Measurements from ENCODE around the gene MYO1D. TPM values are rescaled to one million over a fixed set of nuclear protein-coding genes. Genes with fewer than 3 reads are reported as not detected.
A peak's percentile ranks its signal among the peaks of the same experiment; 100 is the strongest.

The MYO1D gene
- total and polyA plus RNA-seq, 8 donors = 22.0 to 92.8 (median 27.4) TPM

DNA sequence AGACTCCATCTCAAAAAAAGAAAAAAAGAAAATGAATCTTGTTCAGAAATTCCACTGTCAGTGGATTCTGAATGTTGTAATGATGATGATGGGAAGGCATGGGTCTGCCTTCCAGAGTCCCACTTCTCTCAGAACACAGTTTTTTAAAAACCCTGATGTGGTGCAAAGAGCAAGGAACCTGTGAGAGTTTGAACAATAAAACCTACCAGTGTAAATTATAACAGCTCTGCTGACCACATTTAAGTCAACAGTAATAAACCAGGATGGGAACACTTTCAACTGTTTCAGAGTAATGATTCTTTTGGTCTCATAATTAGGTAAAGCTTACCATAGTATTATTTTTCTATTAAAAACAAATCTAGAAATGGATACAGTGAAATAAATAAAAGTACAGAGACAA is 99.0 kb downstream of the MYO1D start:
- no peaks in the 10 kb centered on the region for H3K27me3 ChIP-seq
- no peaks in the 10 kb centered on the region for H3K4me1 ChIP-seq
- no peak overlapping the region for H3K4me3 ChIP-seq
- H3K36me3 ChIP-seq = no peaks in the 10 kb centered on the region
- no peak overlapping the region for H3K27ac ChIP-seq
- no peak for ATAC-seq
- H3K9me3 ChIP-seq = no peaks in the 10 kb centered on the region
- TF ChIP-seq, protein P1, sequence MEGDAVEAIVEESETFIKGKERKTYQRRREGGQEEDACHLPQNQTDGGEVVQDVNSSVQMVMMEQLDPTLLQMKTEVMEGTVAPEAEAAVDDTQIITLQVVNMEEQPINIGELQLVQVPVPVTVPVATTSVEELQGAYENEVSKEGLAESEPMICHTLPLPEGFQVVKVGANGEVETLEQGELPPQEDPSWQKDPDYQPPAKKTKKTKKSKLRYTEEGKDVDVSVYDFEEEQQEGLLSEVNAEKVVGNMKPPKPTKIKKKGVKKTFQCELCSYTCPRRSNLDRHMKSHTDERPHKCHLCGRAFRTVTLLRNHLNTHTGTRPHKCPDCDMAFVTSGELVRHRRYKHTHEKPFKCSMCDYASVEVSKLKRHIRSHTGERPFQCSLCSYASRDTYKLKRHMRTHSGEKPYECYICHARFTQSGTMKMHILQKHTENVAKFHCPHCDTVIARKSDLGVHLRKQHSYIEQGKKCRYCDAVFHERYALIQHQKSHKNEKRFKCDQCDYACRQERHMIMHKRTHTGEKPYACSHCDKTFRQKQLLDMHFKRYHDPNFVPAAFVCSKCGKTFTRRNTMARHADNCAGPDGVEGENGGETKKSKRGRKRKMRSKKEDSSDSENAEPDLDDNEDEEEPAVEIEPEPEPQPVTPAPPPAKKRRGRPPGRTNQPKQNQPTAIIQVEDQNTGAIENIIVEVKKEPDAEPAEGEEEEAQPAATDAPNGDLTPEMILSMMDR (IDR thresholded peaks at IDR 0.05) = no peak
- no peak for DNase-seq
- intact Hi-C loops (cut with DNase I) = no loop called here

DNA sequence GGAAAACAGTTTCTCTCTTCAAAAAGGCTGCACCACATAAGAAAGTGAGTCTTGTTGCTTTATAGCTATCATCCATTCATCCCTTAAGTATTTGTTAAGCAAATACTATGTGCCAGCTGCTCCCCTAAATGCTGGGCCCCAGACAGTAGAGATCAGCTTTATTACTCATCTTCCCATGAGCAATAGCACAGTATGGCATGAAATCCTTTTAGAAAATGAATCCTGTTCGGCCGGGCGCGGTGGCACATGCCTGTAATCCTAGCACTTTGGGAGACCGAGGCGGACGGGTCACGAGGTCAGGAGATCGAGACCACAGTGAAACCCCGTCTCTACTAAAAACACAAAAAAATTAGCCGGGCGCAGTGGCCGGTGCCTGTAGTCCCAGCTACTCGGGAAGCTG is 99.5 kb downstream of the MYO1D start:
- TF ChIP-seq, protein P1 (IDR thresholded peaks at IDR 0.05) = no peak
- Histone ChIP-seq H3K9me3 (no peaks in the 10 kb centered on the region), H3K4me3 (no peak overlapping the region), H3K36me3 (no peaks in the 10 kb centered on the region), H3K27ac (no peak overlapping the region), H3K27me3 (no peaks in the 10 kb centered on the region), H3K4me1 (no peaks in the 10 kb centered on the region)
- intact Hi-C loops (cut with DNase I) = no loop called here
- no peak for ATAC-seq
- DNase-seq = peak in 1 of 4 donors; percentile 80

DNA sequence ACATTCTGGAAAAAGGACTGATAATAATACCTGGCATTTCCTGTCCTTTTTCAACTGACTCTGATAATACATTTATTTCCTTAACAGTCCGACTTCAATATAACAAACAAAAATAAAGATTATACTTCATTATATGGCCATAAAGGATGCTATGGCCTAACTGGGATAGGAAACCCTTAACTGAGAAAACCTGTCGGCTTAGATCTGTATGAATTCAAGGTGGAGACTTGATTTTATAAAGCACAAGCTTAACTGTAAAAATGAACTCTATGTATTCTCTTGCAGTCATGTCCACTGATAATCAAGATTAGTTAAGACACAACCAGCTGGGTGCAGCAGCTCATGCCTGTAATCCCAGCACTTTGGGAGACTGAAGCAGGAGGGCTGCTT is 102.2 kb downstream of the MYO1D start:
- no peaks in the 10 kb centered on the region for H3K36me3 ChIP-seq
- no peaks in the 10 kb centered on the region for H3K4me1 ChIP-seq
- TF ChIP-seq, protein P1 (IDR thresholded peaks at IDR 0.05) = no peak
- H3K27ac ChIP-seq = no peak overlapping the region
- DNase-seq = no peak
- no peaks in the 10 kb centered on the region for H3K27me3 ChIP-seq
- no peaks in the 10 kb centered on the region for H3K9me3 ChIP-seq
- intact Hi-C loops (cut with DNase I) = no loop called here
- ATAC-seq = no peak
- H3K4me3 ChIP-seq = no peak overlapping the region

DNA sequence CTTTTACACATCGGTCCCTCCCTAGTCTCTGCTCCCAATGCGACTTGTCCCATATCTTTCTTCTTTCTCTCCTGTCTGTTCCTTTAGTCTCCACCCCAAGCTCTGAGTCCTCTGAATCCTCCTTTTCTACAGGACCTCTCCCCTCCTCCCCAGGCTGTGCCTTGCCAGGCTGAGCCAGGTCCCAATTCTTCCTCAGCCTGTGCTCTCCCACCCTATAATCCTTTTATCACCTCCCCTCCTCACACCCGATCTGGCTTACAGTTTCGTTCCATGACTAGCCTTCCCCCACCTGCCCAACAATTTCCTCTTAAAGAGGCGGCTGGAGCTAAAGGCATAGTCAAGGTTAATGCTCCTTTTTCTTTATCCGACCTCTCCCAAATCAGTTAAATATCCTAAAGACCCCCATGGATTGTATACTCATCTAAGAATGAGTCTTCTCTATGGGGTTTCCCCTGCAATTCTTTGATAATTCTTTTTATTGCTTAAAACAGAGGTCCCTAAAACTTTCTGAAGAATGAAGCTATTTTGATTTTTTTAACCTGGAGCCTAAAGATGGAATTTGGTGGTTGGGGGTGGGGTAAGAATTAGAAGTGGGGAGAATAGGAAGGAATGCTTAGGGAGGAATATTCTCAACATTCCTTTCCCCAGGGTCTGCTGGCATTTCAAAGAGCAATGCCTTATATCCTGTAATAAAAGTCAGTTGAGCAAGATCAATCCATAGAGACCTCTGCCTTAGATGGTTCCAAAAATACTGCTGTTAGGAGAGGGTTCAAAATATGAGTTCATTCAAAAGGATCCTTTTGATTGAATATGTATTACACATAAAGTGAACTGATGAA is 102.8 kb downstream of the MYO1D start:
- ATAC-seq = no peak
- Histone ChIP-seq H3K27ac (no peak overlapping the region), H3K9me3 (no peaks in the 10 kb centered on the region), H3K4me3 (no peak overlapping the region), H3K27me3 (no peaks in the 10 kb centered on the region), H3K36me3 (no peaks in the 10 kb centered on the region), H3K4me1 (no peaks in the 10 kb centered on the region)
- intact Hi-C loops (cut with DNase I) = no loop called here
- no peak for DNase-seq
- TF ChIP-seq, protein P1 (IDR thresholded peaks at IDR 0.05) = no peak

DNA sequence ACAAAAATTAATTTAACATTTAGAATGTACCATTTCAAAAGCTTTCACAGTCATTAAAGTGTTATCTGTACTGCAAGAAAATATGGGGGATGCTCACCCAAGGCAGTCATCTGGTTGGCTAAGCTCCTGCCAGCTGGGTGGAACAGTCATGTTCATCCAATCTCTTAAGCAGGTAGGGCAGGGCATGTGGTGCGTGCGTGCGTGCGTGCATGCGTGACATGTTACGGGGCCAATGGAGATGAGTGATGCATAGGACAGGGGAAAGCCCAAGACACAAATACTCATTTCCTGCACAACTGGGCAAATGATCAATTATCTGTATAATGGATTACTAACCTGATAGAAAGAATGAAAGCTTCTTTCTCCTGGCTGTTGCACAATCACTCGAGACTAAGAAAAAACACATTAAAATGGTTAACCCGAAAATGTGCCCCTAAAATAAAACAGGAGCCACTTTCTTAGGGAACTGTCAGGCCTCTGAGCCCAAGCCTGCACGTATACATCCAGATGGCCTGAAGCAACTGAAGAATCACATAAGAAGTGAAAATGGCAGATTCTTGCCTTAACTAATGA is 104.4 kb downstream of the MYO1D start:
- TF ChIP-seq, protein P1 (IDR thresholded peaks at IDR 0.05) = no peak
- Histone ChIP-seq H3K4me1 (no peaks in the 10 kb centered on the region), H3K9me3 (no peaks in the 10 kb centered on the region), H3K36me3 (no peaks in the 10 kb centered on the region), H3K27me3 (no peaks in the 10 kb centered on the region), H3K4me3 (no peak overlapping the region), H3K27ac (no peak overlapping the region)
- DNase-seq (no peak), ATAC-seq (no peak)
- intact Hi-C loops (cut with DNase I) = no loop called here
